Body of pancreas (tissue), 4 donors: ENCODE measurements around the gene IL16.

Experiments
- CTCF ChIP-seq, 7 experiments: fragments of 450-650 bp in 4 of 7; fragments of 200-600 bp in 3 of 7; sonication (generic) in 3 of 7; IDR thresholded peaks; one replicate each; pipeline ENCODE4 v1.5.1; 2016 to 2019; ENCODE audit warnings: antibody characterized with exemption in 7 of 7
- POLR2A ChIP-seq, 3 donors: fragments of 450-650 bp; IDR thresholded peaks; one replicate each; pipeline ENCODE4 v1.6.1; 2016; ENCODE audit warnings: antibody characterized with exemption in 3 of 3, mild to moderate bottlenecking in 2 of 3

- TF ChIP-seq CTCF (IDR thresholded peaks at IDR 0.05), result no peak
- no peak for TF ChIP-seq POLR2A (IDR thresholded peaks at IDR 0.05)
Observed at GRCh38 chr15:81301385-81301784, 104.7 kb downstream of the IL16 start.
